ENCODE measurements around the gene ISG20L2.

- TF ChIP-seq, protein P1, sequence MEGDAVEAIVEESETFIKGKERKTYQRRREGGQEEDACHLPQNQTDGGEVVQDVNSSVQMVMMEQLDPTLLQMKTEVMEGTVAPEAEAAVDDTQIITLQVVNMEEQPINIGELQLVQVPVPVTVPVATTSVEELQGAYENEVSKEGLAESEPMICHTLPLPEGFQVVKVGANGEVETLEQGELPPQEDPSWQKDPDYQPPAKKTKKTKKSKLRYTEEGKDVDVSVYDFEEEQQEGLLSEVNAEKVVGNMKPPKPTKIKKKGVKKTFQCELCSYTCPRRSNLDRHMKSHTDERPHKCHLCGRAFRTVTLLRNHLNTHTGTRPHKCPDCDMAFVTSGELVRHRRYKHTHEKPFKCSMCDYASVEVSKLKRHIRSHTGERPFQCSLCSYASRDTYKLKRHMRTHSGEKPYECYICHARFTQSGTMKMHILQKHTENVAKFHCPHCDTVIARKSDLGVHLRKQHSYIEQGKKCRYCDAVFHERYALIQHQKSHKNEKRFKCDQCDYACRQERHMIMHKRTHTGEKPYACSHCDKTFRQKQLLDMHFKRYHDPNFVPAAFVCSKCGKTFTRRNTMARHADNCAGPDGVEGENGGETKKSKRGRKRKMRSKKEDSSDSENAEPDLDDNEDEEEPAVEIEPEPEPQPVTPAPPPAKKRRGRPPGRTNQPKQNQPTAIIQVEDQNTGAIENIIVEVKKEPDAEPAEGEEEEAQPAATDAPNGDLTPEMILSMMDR (IDR thresholded peaks at IDR 0.05): no peak
- no peak for TF ChIP-seq EZH2phosphoT487 (IDR thresholded peaks at IDR 0.05)
Observed at GRCh38 chr1:156766298-156767100, 37.9 kb upstream of the ISG20L2 start.
